HepG2 (cell line): Measurements from ENCODE around the gene STEAP1B. TPM values are rescaled to one million over a fixed set of nuclear protein-coding genes. Genes with fewer than 3 reads are reported as not detected.

Experiments
- AHDC1 ChIP-seq: sonication (generic); formaldehyde crosslinking; IDR thresholded peaks from 2 replicates; pipeline ENCODE4 v1.5.1; 2020; ENCODE audit warnings: mild to moderate bottlenecking, missing genetic modification reagents, borderline replicate concordance
- CSRNP2 ChIP-seq: sonication (generic); formaldehyde crosslinking; conservative IDR thresholded peaks from 2 replicates; pipeline ENCODE4 v1.8.0; 2022; ENCODE audit warnings: low read depth, missing genetic modification reagents
- DNMT1 ChIP-seq: sonication (generic); formaldehyde crosslinking; IDR thresholded peaks from 2 replicates; pipeline ENCODE4 v1.5.1; 2020; ENCODE audit warnings: mild to moderate bottlenecking, missing genetic modification reagents
- E2F5 ChIP-seq: sonication (generic); formaldehyde crosslinking; conservative IDR thresholded peaks from 2 replicates; pipeline ENCODE4 v1.4.0; 2020; ENCODE audit warnings: missing genetic modification reagents
- KAT7 ChIP-seq: IDR thresholded peaks from 2 replicates; pipeline ENCODE4 v1.6.1; 2018; ENCODE audit warnings: borderline replicate concordance, missing compliant biosample characterization
- KAT8 ChIP-seq: IDR thresholded peaks from 2 replicates; pipeline ENCODE4 v1.6.1; 2016; ENCODE audit warnings: missing genetic modification reagents, missing compliant biosample characterization
- MBNL3 ChIP-seq: fragments of 250-450 bp; sonication (Bioruptor Pico); conservative IDR thresholded peaks from 2 replicates; pipeline ENCODE4 v1.8.0; 2022; ENCODE audit warnings: mild to moderate bottlenecking, inconsistent platforms
- SMAD1 ChIP-seq: sonication (generic); formaldehyde crosslinking; IDR thresholded peaks from 2 replicates; pipeline ENCODE4 v1.4.0; 2020; ENCODE audit warnings: missing genetic modification reagents, low read depth, mild to moderate bottlenecking, borderline replicate concordance
- SRF ChIP-seq: IDR thresholded peaks from 2 replicates; pipeline ENCODE4 v1.6.1; 2011; ENCODE audit warnings: mild to moderate bottlenecking, low read depth, low read length, moderate library complexity
- ZBTB34 ChIP-seq: sonication (generic); formaldehyde crosslinking; IDR thresholded peaks from 2 replicates; pipeline ENCODE4 v1.8.0; 2022; ENCODE audit warnings: mild to moderate bottlenecking, missing genetic modification reagents
- ZBTB37 ChIP-seq: sonication (generic); formaldehyde crosslinking; IDR thresholded peaks from 2 replicates; pipeline ENCODE4 v1.4.0; 2020; ENCODE audit warnings: mild to moderate bottlenecking, missing genetic modification reagents
- ZBTB43 ChIP-seq: sonication (generic); formaldehyde crosslinking; conservative IDR thresholded peaks from 2 replicates; pipeline ENCODE4 v1.4.0; 2020; ENCODE audit warnings: missing genetic modification reagents
- ZNF256 ChIP-seq: sonication (generic); formaldehyde crosslinking; conservative IDR thresholded peaks from 2 replicates; pipeline ENCODE4 v1.4.0; 2020; ENCODE audit warnings: missing genetic modification reagents
- ZNF350 ChIP-seq: sonication (generic); formaldehyde crosslinking; IDR thresholded peaks from 2 replicates; pipeline ENCODE4 v1.4.0; 2020; ENCODE audit warnings: mild to moderate bottlenecking, low read depth, missing genetic modification reagents, borderline replicate concordance
- ZNF749 ChIP-seq: sonication (generic); formaldehyde crosslinking; IDR thresholded peaks from 2 replicates; pipeline ENCODE4 v1.8.0; 2022; ENCODE audit warnings: mild to moderate bottlenecking, missing genetic modification reagents, moderate library complexity, borderline replicate concordance
- polyA plus RNA-seq, 8 experiments: library from polyadenylated mRNA; depleted of rRNA in 3 of 8; stranded (reverse) in 7 of 8; unstranded in 1 of 8; fragments of >200 nt; fragmentation: Illumina TruSeq in 4 of 8; extraction: Trizol in 4 of 8; gene quantifications; 2 replicates each; pipeline versions ENCODE4 v1.2.1 to v1.2.3, GENCODE V29; 2011 to 2016; ENCODE audit warnings: low read depth in 4 of 8, missing spikeins in 1 of 8, mixed read lengths in 1 of 8; ENCODE audit not compliant: insufficient read depth in 1 of 8
- total RNA-seq, 5 experiments: library from RNA; depleted of rRNA; stranded (reverse); fragments of >200 nt; fragmentation: Illumina TruSeq; extraction: Trizol; gene quantifications; 2 replicates each; pipeline ENCODE4 v1.2.3, GENCODE V29; 2016; ENCODE audit warnings: low read depth in 1 of 5

The STEAP1B gene
- total and polyA plus RNA-seq, 2 of the 13 experiments (the other 11 are each of a cell fraction or from before 2014, with no cell fraction given): not detected

GRCh38 chr7:22443370-22444180 lies 56.4 kb downstream of the STEAP1B start (continued):
- peak; percentile 33; the same call in 1 of the 2 replicates for TF ChIP-seq ZBTB34 (CRISPR knock-in tag)
- peak; percentile 60; the same call in 1 of the 2 replicates for TF ChIP-seq KAT8
- TF ChIP-seq AHDC1 (CRISPR knock-in tag): peak; percentile 84; the same call in 1 of the 2 replicates
- TF ChIP-seq SMAD1 (CRISPR knock-in tag): no peak
- 0 out of 2 replicates have a peak, but pooled peaks have one; percentile 46 for TF ChIP-seq ZBTB37 (CRISPR knock-in tag)
- TF ChIP-seq KAT7 (CRISPR knock-in tag): no peak
- TF ChIP-seq SRF: no peak
- peak; percentile 90 for TF ChIP-seq ZBTB43 (CRISPR knock-in tag)
- peak; percentile 66 for TF ChIP-seq ZNF350 (CRISPR knock-in tag)
- no peak for TF ChIP-seq DNMT1 (CRISPR knock-in tag)
- no peak for TF ChIP-seq MBNL3 (CRISPR knock-in tag)
- TF ChIP-seq ZNF256 (CRISPR knock-in tag): peak; percentile 58; the same call in 1 of the 2 replicates
- TF ChIP-seq E2F5 (CRISPR knock-in tag): no peak
- TF ChIP-seq ZNF749 (CRISPR knock-in tag): 0 out of 2 replicates have a peak, but pooled peaks have one; percentile 59
- no peak for TF ChIP-seq CSRNP2 (CRISPR knock-in tag)
